AG10803 (cell line): ENCODE results near the gene ABI3.

Experiments used
- DNase-seq: peaks from one replicate; pipeline ENCODE4 v3.0.0; 2010; ENCODE audit warnings: low read depth
- H3K4me3 ChIP-seq: 2 replicates; pipeline ENCODE4 v1.5.1; 2011; ENCODE audit warnings: mild to moderate bottlenecking, low read length, control low read depth
- CTCF ChIP-seq: conservative IDR thresholded peaks from 2 replicates; pipeline ENCODE4 v1.5.1; 2011; ENCODE audit warnings: mild to moderate bottlenecking, low read length, control low read depth, inconsistent platforms

Gene ABI3

GRCh38 chr17:49198211-49198610 lies 12.3 kb upstream of the ABI3 start:
- no peak for DNase-seq
- no peak for TF ChIP-seq CTCF
- no peak overlapping the region for H3K4me3 ChIP-seq

DNA sequence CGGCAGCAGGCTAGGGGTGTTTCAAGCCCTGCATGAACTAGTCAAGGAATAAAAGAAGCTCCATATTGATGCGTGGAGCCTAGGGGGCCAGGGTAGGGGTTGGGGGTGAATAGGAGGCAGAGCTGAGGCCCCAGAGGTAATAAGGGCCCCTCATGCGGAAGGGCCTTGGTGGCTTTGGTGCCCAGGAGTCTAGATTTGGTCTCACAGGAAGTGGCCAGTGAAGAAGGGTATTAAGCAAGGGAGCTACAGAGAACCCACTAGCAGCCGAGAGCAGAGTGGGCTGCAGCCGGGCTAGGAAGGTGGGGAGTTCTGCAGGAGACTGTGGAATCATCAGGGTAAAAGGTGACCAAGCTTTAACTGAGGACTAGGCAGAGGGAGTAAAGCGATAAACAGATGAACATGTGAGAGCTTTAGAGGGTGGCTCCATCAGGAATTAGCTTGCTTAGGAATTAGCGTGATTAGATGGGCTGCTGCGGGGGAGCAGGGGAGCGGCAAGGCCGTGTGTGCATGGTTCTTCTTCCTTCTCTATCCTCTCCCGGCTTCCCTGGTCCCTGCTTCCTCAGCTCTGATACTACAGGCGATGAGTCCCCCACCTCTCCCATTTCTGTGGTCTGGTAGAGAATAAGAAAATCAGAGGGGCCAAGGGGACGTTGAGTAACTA lies 10.0 kb upstream of the ABI3 start:
- no peak overlapping the region for H3K4me3 ChIP-seq
- no peak for TF ChIP-seq CTCF

GRCh38 chr17:49201481-49201927 lies 9.0 kb upstream of the ABI3 start:
- no peak overlapping the region for H3K4me3 ChIP-seq
- no peak for TF ChIP-seq CTCF
- DNase-seq: peak; percentile 70

More for the DNA sequence above, 10.0 kb upstream of the ABI3 start:
- DNase-seq: no peak

DNA sequence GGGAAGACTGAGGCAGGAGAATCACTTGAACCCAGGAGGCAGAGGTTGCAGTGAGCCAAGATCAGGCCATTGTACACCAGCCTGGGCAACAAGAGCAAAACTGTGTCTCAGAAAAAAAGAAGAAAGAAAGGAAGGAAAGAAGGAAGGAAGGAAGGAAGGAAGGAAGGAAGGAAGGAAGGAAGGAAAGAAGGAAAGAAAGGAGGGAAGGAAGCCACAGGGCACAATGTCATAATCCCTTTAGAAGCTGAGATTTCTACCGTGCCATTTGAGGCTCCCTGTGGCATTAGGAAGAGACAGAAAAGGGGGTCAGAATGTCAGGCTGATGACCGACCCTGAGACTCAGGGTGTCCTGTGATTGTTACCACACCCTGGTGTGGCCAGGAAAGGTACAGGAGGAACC lies 6.7 kb upstream of the ABI3 start:
- TF ChIP-seq CTCF: no peak

DNA sequence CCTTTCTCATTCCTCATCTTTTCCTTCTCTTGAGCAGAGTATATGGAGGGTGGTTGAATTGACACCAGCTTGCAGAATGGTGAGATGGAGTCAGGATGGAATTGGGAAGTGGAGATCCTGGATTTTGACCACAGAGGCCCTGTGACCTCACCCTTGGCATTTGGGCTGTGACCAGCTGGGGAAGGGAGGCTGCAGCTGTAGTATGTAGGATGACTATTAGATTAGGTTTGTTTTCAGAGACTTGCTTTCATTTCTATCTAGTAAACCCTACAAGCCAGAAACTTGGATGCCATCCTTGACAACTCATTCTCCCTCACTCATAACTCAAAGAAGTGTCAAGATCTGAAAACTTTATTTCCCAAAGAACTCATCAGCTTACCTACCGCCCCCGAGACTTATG lies 6.0 kb upstream of the ABI3 start:
- peak; percentile 36 for DNase-seq
- no peak for TF ChIP-seq CTCF
- H3K4me3 ChIP-seq: no peak overlapping the region

More for the DNA sequence above, 6.7 kb upstream of the ABI3 start:
- H3K4me3 ChIP-seq: no peak overlapping the region
- DNase-seq: no peak

DNA sequence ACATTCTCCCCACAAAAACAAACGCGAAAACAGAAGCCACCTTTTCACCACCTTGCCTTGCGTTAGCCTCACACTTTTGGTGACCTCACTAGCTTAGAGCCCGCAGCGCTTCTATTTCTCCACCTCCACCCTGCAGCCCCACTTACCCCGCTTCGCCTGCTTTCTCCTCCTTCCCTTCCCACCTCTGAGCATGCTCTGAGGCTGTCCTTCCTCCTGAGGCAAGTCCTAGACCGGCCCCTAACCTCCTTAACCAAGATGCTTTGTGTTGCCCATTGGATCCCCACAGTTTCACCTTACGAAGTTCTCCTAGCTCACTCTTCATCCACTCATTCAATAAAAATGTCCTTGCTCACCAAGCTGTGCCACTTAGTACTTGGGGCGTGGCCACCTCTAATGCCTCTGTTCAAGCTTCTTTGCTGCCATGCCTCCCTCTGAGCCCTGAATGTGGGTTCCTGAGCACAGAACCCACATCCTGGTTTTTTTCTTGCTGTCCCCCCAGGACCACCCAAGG lies 1.4 kb upstream of the ABI3 start:
- DNase-seq: no peak
- no peak overlapping the region for H3K4me3 ChIP-seq
- TF ChIP-seq CTCF: no peak

DNA sequence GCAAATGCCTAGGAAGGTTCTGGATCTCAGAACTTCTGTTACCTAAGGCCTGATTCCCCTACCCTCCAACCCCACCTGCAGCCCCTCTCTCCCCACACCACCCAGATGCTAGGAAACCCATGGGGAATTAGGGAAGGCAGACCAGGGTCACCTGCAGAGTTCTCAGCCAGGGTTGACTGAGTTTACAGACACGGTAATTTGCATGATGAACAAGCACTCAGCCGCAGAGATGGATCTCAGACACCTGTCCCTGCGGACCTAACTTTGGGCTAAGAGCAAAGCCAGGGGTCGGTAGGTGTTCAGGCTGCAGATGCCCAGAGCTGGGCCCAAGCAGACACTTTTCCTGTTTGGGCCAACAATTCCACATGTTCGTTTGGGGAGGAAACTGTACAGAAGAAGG lies 2.9 kb downstream of the ABI3 start:
- TF ChIP-seq CTCF: no peak
- no peak overlapping the region for H3K4me3 ChIP-seq
- DNase-seq: no peak
